Epithelial cell of esophagus (primary cell): ENCODE measurements around the gene SECISBP2.

Source experiments
- DNase-seq: peaks from one replicate; pipeline ENCODE4 v3.0.0; 2010; ENCODE audit warnings: low read depth
- H3K4me3 ChIP-seq: 2 replicates; pipeline ENCODE4 v1.5.1; 2011; ENCODE audit warnings: mild to moderate bottlenecking, low read length, control low read depth
- TF ChIP-seq, protein P1 (sequence below): IDR thresholded peaks from 2 replicates; pipeline ENCODE4 v1.5.1; 2011; ENCODE audit warnings: low read depth, mild to moderate bottlenecking, low read length, control low read depth, inconsistent platforms; ENCODE audit not compliant: insufficient read depth; ENCODE audit errors: missing control alignments

The SECISBP2 gene

GRCh38 chr9:89364666-89365531 is 46.6 kb downstream of the SECISBP2 start:
- TF ChIP-seq, protein P1, sequence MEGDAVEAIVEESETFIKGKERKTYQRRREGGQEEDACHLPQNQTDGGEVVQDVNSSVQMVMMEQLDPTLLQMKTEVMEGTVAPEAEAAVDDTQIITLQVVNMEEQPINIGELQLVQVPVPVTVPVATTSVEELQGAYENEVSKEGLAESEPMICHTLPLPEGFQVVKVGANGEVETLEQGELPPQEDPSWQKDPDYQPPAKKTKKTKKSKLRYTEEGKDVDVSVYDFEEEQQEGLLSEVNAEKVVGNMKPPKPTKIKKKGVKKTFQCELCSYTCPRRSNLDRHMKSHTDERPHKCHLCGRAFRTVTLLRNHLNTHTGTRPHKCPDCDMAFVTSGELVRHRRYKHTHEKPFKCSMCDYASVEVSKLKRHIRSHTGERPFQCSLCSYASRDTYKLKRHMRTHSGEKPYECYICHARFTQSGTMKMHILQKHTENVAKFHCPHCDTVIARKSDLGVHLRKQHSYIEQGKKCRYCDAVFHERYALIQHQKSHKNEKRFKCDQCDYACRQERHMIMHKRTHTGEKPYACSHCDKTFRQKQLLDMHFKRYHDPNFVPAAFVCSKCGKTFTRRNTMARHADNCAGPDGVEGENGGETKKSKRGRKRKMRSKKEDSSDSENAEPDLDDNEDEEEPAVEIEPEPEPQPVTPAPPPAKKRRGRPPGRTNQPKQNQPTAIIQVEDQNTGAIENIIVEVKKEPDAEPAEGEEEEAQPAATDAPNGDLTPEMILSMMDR = no peak
- H3K4me3 ChIP-seq = no peak overlapping the region
- DNase-seq = peak; percentile 55

GRCh38 chr9:89365532-89365912 is 47.2 kb downstream of the SECISBP2 start:
- no peak for DNase-seq

GRCh38 chr9:89366711-89367110 is 48.4 kb downstream of the SECISBP2 start:
- H3K4me3 ChIP-seq = no peak overlapping the region
- TF ChIP-seq, protein P1 = no peak
- DNase-seq = no peak

More at GRCh38 chr9:89365532-89365912, 47.2 kb downstream of the SECISBP2 start:
- TF ChIP-seq, protein P1 = no peak
- H3K4me3 ChIP-seq = no peak overlapping the region

- TF ChIP-seq, protein P1 = no peak
- no peak for DNase-seq
- H3K4me3 ChIP-seq = no peak overlapping the region
Observed at GRCh38 chr9:89367281-89367680, 49.0 kb downstream of the SECISBP2 start.

DNA sequence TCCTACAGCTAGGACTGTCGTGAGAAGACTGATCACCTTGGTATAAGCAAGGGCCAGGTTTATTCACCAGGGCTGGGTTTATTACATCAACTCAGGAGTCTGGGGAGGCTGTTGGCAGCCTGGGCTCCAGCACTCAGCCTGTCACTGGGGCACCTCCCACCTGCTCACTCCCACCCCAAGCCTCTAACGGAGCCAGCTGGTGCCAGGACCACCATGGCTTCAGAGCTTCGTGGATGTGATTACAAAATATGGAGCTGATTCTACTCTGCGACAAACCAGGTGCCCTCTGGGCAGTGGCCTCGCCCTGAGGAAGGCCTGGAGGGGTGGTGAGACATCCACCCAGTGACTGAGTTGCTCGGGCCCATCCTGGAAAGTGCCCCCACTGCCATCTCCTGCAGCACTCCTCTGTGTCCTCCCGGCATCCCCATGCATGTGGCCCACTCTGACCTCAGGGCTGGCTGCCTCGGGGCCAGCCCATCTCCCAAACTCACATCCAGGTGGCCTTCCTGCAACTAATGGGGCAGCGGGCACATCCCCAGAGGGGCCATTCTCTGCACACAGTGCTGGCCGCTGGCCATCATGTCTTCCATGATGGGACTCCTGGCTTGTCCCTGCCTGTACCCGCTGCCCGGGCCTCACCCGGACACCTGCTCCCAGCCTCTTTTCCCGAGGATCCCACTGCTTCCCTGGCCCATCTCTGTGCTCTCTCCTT is 49.6 kb downstream of the SECISBP2 start:
- DNase-seq = no peak
- TF ChIP-seq, protein P1 = no peak
- H3K4me3 ChIP-seq = no peak overlapping the region

GRCh38 chr9:89368550-89368949 is 50.2 kb downstream of the SECISBP2 start:
- DNase-seq = no peak
- TF ChIP-seq, protein P1 = no peak
- H3K4me3 ChIP-seq = no peak overlapping the region
